Uterus (tissue), 4 donors: ENCODE measurements around the gene COLEC11. TPM values are rescaled to one million over a fixed set of nuclear protein-coding genes. Genes with fewer than 3 reads are reported as not detected.

Experiments used
- DNase-seq, 2 donors: peaks; one replicate each; pipeline ENCODE4 v3.0.0-alpha.2; 2019 to 2020
- H3K27ac ChIP-seq, 2 donors: fragments of 200-600 bp; sonication (generic); 1 replicate in 1 of 2; 2 replicates in 1 of 2; pipeline ENCODE4 v1.5.1; 2016 to 2018
- H3K27me3 ChIP-seq, 2 donors: fragments of 200-600 bp; sonication (generic); one replicate each; pipeline ENCODE4 v1.5.1; 2018 to 2019; ENCODE audit warnings: control low read depth in 1 of 2
- H3K36me3 ChIP-seq, 2 donors: fragments of 200-600 bp; sonication (generic); one replicate each; pipeline ENCODE4 v1.5.1; 2019; ENCODE audit warnings: control low read depth in 1 of 2
- H3K4me1 ChIP-seq, 2 donors: fragments of 200-600 bp; sonication (generic); one replicate each; pipeline ENCODE4 v1.5.1; 2018 to 2019; ENCODE audit warnings: control low read depth in 1 of 2
- H3K4me3 ChIP-seq, 2 donors: fragments of 200-600 bp; sonication (generic); 1 replicate in 1 of 2; 2 replicates in 1 of 2; pipeline ENCODE4 v1.5.1; 2018 to 2019; ENCODE audit warnings: mild to moderate bottlenecking in 1 of 2
- H3K9me3 ChIP-seq, 2 donors: fragments of 200-600 bp; sonication (generic); one replicate each; pipeline ENCODE4 v1.5.1; 2019; ENCODE audit warnings: control low read depth in 1 of 2
- CTCF ChIP-seq, 4 experiments: fragments of 200-600 bp in 2 of 4; fragments of 450-650 bp in 2 of 4; sonication (generic) in 2 of 4; IDR thresholded peaks; one replicate each; pipeline ENCODE4 v1.5.1; 2016 to 2019; ENCODE audit warnings: antibody characterized with exemption in 4 of 4, mild to moderate bottlenecking in 2 of 4, moderate library complexity in 1 of 4
- POLR2A ChIP-seq, 2 donors: fragments of 450-650 bp; IDR thresholded peaks; one replicate each; pipeline ENCODE4 v1.6.1; 2016; ENCODE audit warnings: antibody characterized with exemption in 2 of 2, mild to moderate bottlenecking in 1 of 2, moderate library complexity in 1 of 2
- intact Hi-C: fragments of 100-400 bp; cut with DNase I; formaldehyde crosslinking; loops from one replicate; pipeline ENCODE4 v1.15.1; 2023; ENCODE audit warnings: low total_unique reads
- total RNA-seq, 4 donors: library from RNA; depleted of rRNA in 3 of 4; stranded (reverse); fragments of >200 nt in 3 of 4; gene quantifications; one replicate each; pipeline versions ENCODE4 v1.1.0 to v1.2.4, GENCODE V29; 2014 to 2023
- donor health status: DM: yes; HTN: yes; CAD: no.

The COLEC11 gene
- total RNA-seq, 4 donors from 2014 or later: 0.37 to 0.55 TPM; not detected in 2

GRCh38 chr2:3680548-3681345, 85.8 kb downstream of the COLEC11 start:
- no peaks in the 10 kb centered on the region for H3K4me1 ChIP-seq
- TF ChIP-seq POLR2A (IDR thresholded peaks at IDR 0.05) (no peak), CTCF (IDR thresholded peaks at IDR 0.05) (no peak)
- no peak for DNase-seq

GRCh38 chr2:3681625-3682024, 86.7 kb downstream of the COLEC11 start:
- H3K27ac ChIP-seq: no peak overlapping the region
- no peaks in the 10 kb centered on the region for H3K27me3 ChIP-seq
- intact Hi-C loops: no loop called here
- no peak for TF ChIP-seq CTCF (IDR thresholded peaks at IDR 0.05)
- no peak for TF ChIP-seq POLR2A (IDR thresholded peaks at IDR 0.05)
- no peaks in the 10 kb centered on the region for H3K4me1 ChIP-seq
- DNase-seq: no peak
- H3K4me3 ChIP-seq: no peak overlapping the region
- H3K9me3 ChIP-seq: no peaks in the 10 kb centered on the region
- H3K36me3 ChIP-seq: no peaks in the 10 kb centered on the region

More at GRCh38 chr2:3680548-3681345, 85.8 kb downstream of the COLEC11 start:
- Histone ChIP-seq H3K27me3 (no peaks in the 10 kb centered on the region), H3K9me3 (no peaks in the 10 kb centered on the region), H3K27ac (no peak overlapping the region), H3K36me3 (no peaks in the 10 kb centered on the region), H3K4me3 (no peak overlapping the region)
- intact Hi-C loops: no loop called here

GRCh38 chr2:3682811-3683210, 87.9 kb downstream of the COLEC11 start:
- no peak for DNase-seq
- Histone ChIP-seq H3K27ac (no peak overlapping the region), H3K27me3 (no peaks in the 10 kb centered on the region), H3K36me3 (no peaks in the 10 kb centered on the region), H3K4me3 (no peak overlapping the region), H3K4me1 (no peaks in the 10 kb centered on the region), H3K9me3 (no peaks in the 10 kb centered on the region)
- TF ChIP-seq POLR2A (IDR thresholded peaks at IDR 0.05): no peak
- no peak for TF ChIP-seq CTCF (IDR thresholded peaks at IDR 0.05)
- intact Hi-C loops: no loop called here

GRCh38 chr2:3683748-3684454, 89.0 kb downstream of the COLEC11 start:
- Histone ChIP-seq H3K9me3 (no peaks in the 10 kb centered on the region), H3K4me3 (no peak overlapping the region), H3K4me1 (no peaks in the 10 kb centered on the region), H3K27ac (no peak overlapping the region), H3K27me3 (no peaks in the 10 kb centered on the region), H3K36me3 (no peaks in the 10 kb centered on the region)
- no peak for DNase-seq
- intact Hi-C loops: no loop called here
- TF ChIP-seq POLR2A (IDR thresholded peaks at IDR 0.05) (no peak), CTCF (IDR thresholded peaks at IDR 0.05) (no peak)
